Spleen (tissue), 7 donors: ENCODE measurements around the gene AMIGO3.

Experiments
- CTCF ChIP-seq, 11 experiments: fragments of 200-600 bp in 7 of 11; fragments of 450-650 bp in 4 of 11; sonication (generic) in 4 of 11; IDR thresholded peaks in 8 of 11; conservative IDR thresholded peaks in 3 of 11; 1 replicate in 7 of 11; 2 replicates in 4 of 11; pipeline versions ENCODE4 v1.4.0 to v1.8.0; 2016 to 2021; ENCODE audit warnings: antibody characterized with exemption in 11 of 11, inconsistent platforms in 4 of 11, mild to moderate bottlenecking in 1 of 11
- POLR2A ChIP-seq, 3 donors: fragments of 450-650 bp; IDR thresholded peaks; one replicate each; pipeline ENCODE4 v1.5.1; 2017; ENCODE audit warnings: antibody characterized with exemption in 3 of 3, mild to moderate bottlenecking in 1 of 3
- POLR2AphosphoS5 ChIP-seq, 3 donors: sonication (generic); formaldehyde crosslinking; IDR thresholded peaks; one replicate each; pipeline ENCODE4 v1.5.1; 2017; ENCODE audit warnings: antibody characterized with exemption in 3 of 3
- donor health status: DM: no; HTN: no; CAD: no; lungs with moderate emphysema.
- donor health status: DM: no; HTN: no; CAD: no.
- donor health status: DM: no; HTN: no; CAD: no.

DNA sequence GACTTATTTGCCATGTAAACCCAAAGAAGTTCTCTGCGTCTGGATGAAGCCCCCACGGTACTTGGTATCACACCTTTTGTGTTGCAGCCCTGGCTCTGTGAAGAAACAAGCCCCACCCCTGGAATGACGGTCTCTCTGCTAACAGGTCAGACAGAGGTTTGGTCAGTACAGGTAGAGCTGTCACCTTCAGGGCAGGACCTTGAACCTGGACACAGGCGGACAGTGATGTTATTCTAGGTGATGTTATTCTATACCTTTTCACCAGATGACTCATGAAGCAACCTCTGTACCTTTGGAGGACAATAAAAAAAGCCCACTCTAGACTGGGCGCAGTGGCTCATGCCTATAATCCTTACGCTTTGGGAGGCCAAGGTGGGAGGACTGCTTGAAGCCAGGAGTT lies 15.3 kb upstream of the AMIGO3 start:
- no peak for TF ChIP-seq POLR2A (IDR thresholded peaks at IDR 0.05)
- TF ChIP-seq CTCF (IDR thresholded peaks at IDR 0.05 in 8 of 11, conservative IDR thresholded peaks at IDR 0.05 in 3 of 11), result no peak
- TF ChIP-seq POLR2AphosphoS5 (IDR thresholded peaks at IDR 0.05), result no peak
